Posterior cingulate gyrus (tissue), 11 donors: ENCODE results near the gene UNG.

Experiments
- DNase-seq, 10 donors: peaks; one replicate each; pipeline versions ENCODE4 v3.0.0 to v3.0.0-alpha.2; 2020 to 2021; ENCODE audit warnings: mixed read lengths in 3 of 10
- intact Hi-C: fragments of 100-400 bp; cut with DNase I; formaldehyde crosslinking; loops from one replicate; pipeline ENCODE4 v1.15.1; 2023

The UNG gene

GRCh38 chr12:109087250-109087649 is 10.1 kb upstream of the UNG start:
- no peak for DNase-seq

DNA sequence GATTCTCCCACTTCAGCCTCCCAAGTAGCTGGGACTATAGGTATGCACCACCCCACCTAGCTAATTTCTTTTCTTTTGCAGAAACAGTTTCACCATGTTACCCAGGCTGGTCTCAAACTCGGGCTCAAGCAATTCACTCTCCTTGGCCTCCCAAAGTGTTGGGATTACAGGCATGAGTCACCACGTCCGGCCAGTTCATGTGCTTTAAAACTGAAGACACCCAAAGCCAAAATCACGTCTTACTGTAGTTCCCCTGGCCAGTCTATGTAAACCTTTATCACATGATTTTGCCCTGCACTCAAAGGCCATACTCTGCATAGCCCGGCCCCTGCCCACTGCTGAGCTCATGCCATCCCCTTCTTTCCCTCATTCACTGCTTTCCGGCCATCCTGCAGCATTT is 8.6 kb upstream of the UNG start:
- DNase-seq = no peak
- intact Hi-C loops = no loop called here

More at GRCh38 chr12:109087250-109087649, 10.1 kb upstream of the UNG start:
- intact Hi-C loops = no loop called here

DNA sequence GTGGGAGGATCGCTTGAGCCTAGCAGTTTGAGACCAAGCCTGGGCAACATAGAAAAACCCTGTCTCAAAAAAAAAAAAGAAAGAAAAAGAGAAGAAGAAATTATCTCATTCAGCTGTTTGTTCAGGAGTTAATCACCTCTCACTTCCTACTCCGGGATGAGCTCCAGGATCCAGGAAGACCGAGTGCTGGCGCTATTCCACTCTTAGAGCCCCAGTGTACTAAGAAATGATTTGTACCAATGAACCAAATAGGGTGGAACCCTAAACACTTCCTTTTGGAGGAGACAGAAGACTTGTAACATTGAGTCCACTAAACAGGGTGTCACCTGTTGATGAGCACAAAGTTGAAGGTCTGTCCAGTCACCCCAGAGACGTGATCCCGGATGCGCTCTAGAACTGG is 7.7 kb upstream of the UNG start:
- intact Hi-C loops = loop anchor here (5.0 to 10.0 kb wide), 3 partner anchors 137 to 527 kb away; partner anchors contain the start of genes ISCU and SART3
- no peak for DNase-seq

DNA sequence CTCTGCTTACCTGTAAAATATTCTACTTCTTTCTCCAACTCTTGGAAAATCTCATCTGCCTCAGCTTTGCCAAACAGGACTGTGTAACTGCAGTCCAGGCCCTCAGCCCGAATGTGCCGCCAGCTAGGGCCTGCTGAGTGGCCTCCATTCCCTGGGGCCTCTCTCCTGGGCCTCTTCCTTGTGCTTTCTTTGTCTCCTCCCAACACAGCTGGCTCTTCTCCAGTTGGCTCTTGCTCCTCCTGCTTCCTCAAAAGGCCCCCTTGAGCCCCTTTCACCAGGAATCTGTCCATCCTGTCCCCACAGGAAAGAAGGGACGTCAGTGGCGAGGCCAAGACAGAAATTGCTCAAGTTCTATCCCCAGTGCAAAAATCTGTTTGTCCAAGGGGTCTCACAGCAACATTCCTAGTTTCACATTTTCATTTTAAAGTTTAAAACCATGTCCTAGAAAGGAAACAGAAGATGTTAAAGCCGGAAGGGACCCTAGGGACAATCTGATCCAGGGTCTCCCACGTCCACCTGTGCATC is 4.8 kb upstream of the UNG start:
- no peak for DNase-seq
- intact Hi-C loops = loop anchor here (1.0 to 10.0 kb wide), 6 partner anchors 38 to 530 kb away; partner anchors contain the start of genes ISCU, SART3 and SVOP

GRCh38 chr12:109093022-109093918 is 4.1 kb upstream of the UNG start, which contains the start of gene ALKBH2:
ALKBH2 (minus strand) TSS chr12:109093472; CDS start chr12:109092786, 686 bp downstream.
- intact Hi-C loops = loop anchor here (1.0 to 10.0 kb wide), 6 partner anchors 38 to 531 kb away; partner anchors contain the start of genes ISCU, SART3 and SVOP
- DNase-seq = peak; percentile 86 to 99 (median 94)

GRCh38 chr12:109097140-109097434 is 310 bp upstream of the UNG start:
- no peak for DNase-seq
- intact Hi-C loops = loop anchor here (10.0 kb wide), 1 partner anchor 272 kb away; no protein-coding TSS in a partner anchor

DNA sequence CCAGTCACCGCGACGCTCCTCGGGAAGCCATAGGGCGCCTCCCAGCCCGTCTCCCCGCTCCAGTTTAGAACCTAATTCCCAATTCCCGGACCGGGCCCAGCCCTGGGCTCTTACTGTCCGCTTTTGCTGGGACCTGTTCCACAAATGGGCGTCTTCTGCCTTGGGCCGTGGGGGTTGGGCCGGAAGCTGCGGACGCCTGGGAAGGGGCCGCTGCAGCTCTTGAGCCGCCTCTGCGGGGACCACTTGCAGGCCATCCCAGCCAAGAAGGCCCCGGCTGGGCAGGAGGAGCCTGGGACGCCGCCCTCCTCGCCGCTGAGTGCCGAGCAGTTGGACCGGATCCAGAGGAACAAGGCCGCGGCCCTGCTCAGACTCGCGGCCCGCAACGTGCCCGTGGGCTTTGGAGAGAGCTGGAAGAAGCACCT is 797 bp downstream of the UNG start:
- intact Hi-C loops = loop anchor here (10.0 kb wide), 1 partner anchor 273 kb away; no protein-coding TSS in a partner anchor
- no peak for DNase-seq

DNA sequence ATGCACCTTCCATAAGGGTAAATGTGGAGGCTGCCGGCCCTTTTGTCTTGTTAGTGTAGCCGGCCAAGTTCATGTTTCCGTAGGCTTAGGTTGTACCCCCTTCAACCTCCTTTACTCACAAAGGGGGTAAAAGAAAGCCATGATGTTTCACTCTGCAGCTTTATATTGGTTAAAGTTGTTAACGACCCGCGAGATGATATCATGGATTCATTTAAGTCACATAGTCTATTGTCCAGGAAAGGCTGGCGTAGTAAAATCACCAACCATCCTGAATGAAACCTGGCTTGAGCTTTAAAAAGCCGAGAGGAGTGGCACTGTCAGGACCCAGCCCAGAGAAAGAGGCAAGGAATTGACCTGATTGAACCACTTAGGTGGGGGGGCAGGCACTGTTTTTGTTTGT is 1.3 kb downstream of the UNG start:
- intact Hi-C loops = loop anchor here (10.0 kb wide), 1 partner anchor 274 kb away; no protein-coding TSS in a partner anchor
- no peak for DNase-seq

DNA sequence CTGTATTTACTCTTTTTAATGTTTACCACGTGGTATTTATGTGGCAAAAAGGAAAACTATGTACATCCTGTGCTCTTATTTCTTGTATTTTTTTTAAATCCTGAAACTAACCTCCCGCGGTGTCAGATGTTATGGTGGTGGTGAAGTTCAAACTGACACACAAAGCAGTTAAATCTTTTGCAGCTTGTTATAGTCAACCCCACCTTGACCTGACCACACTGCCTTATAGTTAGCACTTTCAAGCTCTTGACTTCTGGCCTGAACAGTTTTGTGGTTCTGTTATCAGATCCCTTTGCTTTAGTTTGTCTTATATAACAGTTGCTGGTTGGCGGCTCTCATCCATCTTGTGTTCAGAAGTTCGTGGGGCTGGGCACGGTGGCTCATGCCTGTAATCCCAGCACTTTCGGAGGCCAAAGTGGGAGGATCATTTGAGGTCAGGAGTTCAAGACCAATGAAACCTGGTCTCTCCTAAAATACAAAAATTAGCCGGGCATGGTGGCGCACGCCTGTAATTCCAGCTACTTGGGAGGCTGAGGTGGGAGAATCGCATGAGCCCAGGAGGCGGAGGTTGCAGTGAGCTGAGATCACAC is 2.1 kb downstream of the UNG start:
- intact Hi-C loops = loop anchor here (10.0 kb wide), 1 partner anchor 275 kb away; no protein-coding TSS in a partner anchor
- DNase-seq = no peak

DNA sequence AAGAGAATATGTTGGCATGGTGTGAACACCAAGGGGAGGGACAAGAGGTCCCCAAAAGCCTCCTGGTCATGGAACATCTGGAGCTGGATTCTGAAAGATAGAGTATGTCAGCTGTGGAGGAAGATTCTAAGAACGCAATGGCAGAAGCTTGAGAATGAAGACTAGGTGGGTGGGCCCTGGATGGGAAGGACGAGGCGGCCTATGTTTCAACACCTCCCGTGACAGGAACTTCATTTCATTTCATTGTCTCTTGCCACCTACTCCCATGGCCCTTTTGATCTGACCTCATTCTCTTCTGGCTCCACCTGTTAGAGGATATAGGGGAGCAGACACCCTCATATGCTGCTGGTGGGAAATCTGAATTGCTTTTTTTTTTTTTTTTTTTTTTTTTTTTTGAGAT is 3.3 kb downstream of the UNG start:
- DNase-seq = no peak
- intact Hi-C loops = no loop called here

- intact Hi-C loops = no loop called here
- no peak for DNase-seq
Observed at GRCh38 chr12:109102491-109102890, 5.1 kb downstream of the UNG start.

DNA sequence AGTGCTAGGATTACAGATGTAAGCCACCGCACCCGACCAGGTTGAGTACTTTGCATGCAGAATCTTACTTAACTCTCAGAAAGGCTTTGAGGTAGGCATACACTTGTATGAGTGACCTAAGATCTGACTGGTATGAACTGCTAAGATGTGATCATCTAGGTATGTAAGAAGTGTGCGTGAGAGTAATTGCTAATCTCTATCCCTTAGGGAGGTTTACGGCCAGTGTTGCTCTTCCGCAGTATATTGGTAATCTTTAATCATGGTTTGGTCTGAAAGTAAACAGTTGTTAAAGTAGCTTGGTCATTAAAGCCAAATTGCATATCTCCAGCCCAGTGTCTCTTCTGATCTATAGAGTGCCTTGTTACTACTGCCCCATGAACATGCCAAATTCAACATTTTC is 7.8 kb downstream of the UNG start:
- DNase-seq = no peak
- intact Hi-C loops = no loop called here

GRCh38 chr12:109109746-109110350 is 12.5 kb downstream of the UNG start:
- intact Hi-C loops = loop anchor here (5.0 kb wide), 2 partner anchors 42 to 277 kb away; no protein-coding TSS in a partner anchor

GRCh38 chr12:109110988-109111495 is 13.6 kb downstream of the UNG start:
- intact Hi-C loops = loop anchor here (5.0 kb wide), 2 partner anchors 41 to 276 kb away; no protein-coding TSS in a partner anchor
- DNase-seq = peak; percentile 76 to 97 (median 84)

More at GRCh38 chr12:109109746-109110350, 12.5 kb downstream of the UNG start:
- DNase-seq = no peak

DNA sequence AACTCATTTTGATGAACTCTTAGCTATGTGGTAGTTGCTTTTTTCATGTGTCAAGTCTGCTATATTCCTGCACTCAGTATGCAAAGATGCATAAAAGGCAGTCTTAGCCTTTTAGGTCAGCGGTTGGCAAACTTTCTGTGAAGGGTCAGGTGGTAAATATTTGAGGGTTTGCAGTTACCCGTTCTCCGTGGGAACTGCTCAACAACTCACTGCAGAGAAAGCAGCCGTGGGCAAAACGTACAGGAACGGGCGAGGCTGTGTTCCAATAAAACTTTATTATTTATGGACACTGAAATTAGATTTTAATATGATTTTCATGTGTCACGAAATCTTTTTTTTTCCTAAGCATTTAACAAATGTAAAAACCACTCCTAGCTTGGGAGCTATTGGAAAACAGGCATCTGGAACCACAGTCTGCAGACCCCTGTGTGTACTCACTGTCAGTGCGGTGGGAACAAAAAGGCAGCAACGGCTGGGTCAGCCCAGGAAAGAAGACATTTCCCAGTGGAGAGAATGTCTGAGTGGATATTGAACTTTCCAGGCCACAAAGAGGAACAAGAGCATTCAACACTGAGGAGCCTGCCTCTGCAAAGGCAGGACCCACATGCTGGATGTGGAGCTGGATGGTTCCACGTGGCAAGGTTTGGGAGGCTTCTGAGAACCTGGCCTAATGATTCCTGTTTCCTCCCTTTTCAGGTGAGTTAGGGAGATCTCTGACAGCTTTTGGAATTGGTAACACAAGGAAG is 15.5 kb downstream of the UNG start:
- intact Hi-C loops = loop anchor here (5.0 kb wide), 2 partner anchors 39 to 274 kb away; no protein-coding TSS in a partner anchor
- no peak for DNase-seq

DNA sequence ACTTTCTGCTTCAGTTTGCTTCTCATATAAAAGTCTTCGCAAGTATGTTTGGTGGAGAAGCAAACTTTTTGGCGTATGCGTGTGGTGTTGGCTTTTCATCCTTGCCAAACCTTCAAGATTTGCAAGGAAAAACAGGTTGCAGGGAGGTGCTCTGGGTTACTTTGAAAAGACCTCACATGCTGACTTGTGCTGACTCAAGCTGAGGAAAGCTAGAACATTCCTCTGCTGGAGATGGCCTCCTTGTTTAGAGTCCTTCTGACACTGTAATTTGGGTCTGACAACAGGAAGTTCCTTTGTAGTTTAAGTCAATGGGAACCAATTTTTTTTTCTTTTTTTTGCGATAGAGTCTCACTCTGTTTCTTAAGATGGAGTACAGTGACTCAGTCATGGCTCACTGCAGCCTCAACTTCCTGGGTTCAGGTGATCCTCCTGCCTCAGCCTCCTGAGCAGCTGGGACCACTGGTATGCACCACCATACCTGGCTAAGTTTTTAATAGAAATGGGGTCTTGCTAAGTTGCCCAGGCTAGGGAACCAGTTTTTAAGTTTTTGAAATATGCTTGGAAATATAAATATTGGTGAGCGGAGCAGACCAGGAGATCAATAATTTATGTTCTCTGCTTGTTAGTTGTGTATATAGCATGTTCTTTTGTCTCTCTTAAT is 16.4 kb downstream of the UNG start:
- no peak for DNase-seq
- intact Hi-C loops = loop anchor here (5.0 kb wide), 2 partner anchors 39 to 274 kb away; no protein-coding TSS in a partner anchor

GRCh38 chr12:109114644-109115043 is 17.2 kb downstream of the UNG start:
- DNase-seq = no peak
- intact Hi-C loops = loop anchor here (5.0 kb wide), 2 partner anchors 38 to 273 kb away; no protein-coding TSS in a partner anchor

DNA sequence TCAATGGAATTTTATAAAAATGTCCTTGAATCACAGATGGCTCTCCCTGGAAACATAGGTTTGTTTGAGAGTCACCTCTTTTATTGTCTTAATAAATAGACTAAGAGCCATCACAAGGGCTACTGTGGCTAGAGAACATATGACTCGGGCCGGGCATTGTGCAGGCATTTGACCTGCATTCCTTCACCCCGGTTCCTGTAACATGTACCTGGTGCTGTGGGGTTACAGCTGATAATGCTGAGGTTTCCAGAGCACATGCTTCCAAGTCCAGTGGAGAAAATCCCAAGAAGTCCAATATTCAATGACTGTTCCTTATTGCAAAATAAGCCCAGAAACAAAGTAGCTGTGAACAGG is 18.0 kb downstream of the UNG start:
- DNase-seq = no peak
- intact Hi-C loops = no loop called here
